Measurements from ENCODE around the gene UTS2R.
"Not testable (repeated sequence)": the region's sequence is repeated elsewhere in the genome, so short reads cannot be mapped to it uniquely, and the experiment has no call there.

UTS2R gene

GRCh38 chr17:82354804-82355308 is 16.7 kb upstream of the UTS2R start:
- no peak for DNase-seq (ENCODE audit: low read depth)

GRCh38 chr17:82355770-82356427 is 15.7 kb upstream of the UTS2R start:
- DNase-seq (ENCODE audit: low read depth) = no peak

- no peak for DNase-seq (ENCODE audit: low read depth)
These were observed 14.7 kb upstream of the UTS2R start for GRCh38 chr17:82356845-82357355.

GRCh38 chr17:82357394-82357793 is 14.2 kb upstream of the UTS2R start:
- DNase-seq (ENCODE audit: low read depth) = no peak

- DNase-seq (ENCODE audit: low read depth) = no peak
These were observed 12.9 kb upstream of the UTS2R start, which contains the start of gene TEX19 for GRCh38 chr17:82358465-82359350. Gene TEX19, plus strand, starts transcription at chr17:82359247. Its CDS starts 2,904 bp downstream, at chr17:82362151.

- not testable (repeated sequence) for DNase-seq (ENCODE audit: low read depth)
These were observed 12.0 kb upstream of the UTS2R start for GRCh38 chr17:82359451-82360074.

- DNase-seq (ENCODE audit: low read depth) = no peak
These were observed 9.5 kb upstream of the UTS2R start for GRCh38 chr17:82361885-82362633.

GRCh38 chr17:82365606-82366295 is 5.8 kb upstream of the UTS2R start:
- no peak for DNase-seq (ENCODE audit: low read depth)

- no peak for DNase-seq (ENCODE audit: low read depth)
These were observed 4.8 kb upstream of the UTS2R start for GRCh38 chr17:82366749-82367148.

- DNase-seq (ENCODE audit: low read depth) = no peak
These were observed 3.6 kb upstream of the UTS2R start for GRCh38 chr17:82367724-82368524.

GRCh38 chr17:82369211-82369610 is 2.4 kb upstream of the UTS2R start:
- DNase-seq (ENCODE audit: low read depth) = no peak

- no peak for DNase-seq (ENCODE audit: low read depth)
These were observed 863 bp upstream of the UTS2R start for GRCh38 chr17:82370471-82371332.

GRCh38 chr17:82372249-82373071 is 895 bp downstream of the UTS2R start:
- DNase-seq (ENCODE audit: low read depth) = no peak

GRCh38 chr17:82373072-82373452 is 1.5 kb downstream of the UTS2R start:
- DNase-seq (ENCODE audit: low read depth) = not testable (repeated sequence)

- DNase-seq (ENCODE audit: low read depth) = no peak
These were observed 2.4 kb downstream of the UTS2R start for GRCh38 chr17:82373731-82374625.

- DNase-seq (ENCODE audit: low read depth) = no peak
These were observed 3.2 kb downstream of the UTS2R start for GRCh38 chr17:82374626-82375331.
